H1 (cell line): Measurements from ENCODE around the gene SYT15. TPM values are rescaled to one million over a fixed set of nuclear protein-coding genes. Genes with fewer than 3 reads are reported as not detected.

Experiments
- polyA plus RNA-seq, 7 experiments: library from polyadenylated mRNA; depleted of rRNA in 3 of 7; stranded (reverse) in 5 of 7; unstranded in 2 of 7; fragments of >200 nt in 5 of 7; fragments of 200-250 nt in 2 of 7; gene quantifications; 1 replicate in 5 of 7; 2 replicates in 1 of 7; 4 replicates in 1 of 7; pipeline versions ENCODE4 v1.2.1 to v1.2.3, GENCODE V29; 2011 to 2013; ENCODE audit warnings: missing spikeins in 2 of 7, mixed read lengths in 2 of 7
- total RNA-seq: library from RNA; stranded (reverse); fragmentation: NEBNext Ultra II Directional; extraction: Animal tissue kit (Norgen Biotek cat#: 25700); gene quantifications from 2 replicates; pipeline ENCODE4 v1.2.1, GENCODE V29; 2021
- TF ChIP-seq, protein P1 (sequence below): fragments of 300-600 bp; sonication (generic); IDR thresholded peaks from 2 replicates; pipeline ENCODE4 v1.7.1; 2012; ENCODE audit warnings: low read length, moderate library complexity, mild to moderate bottlenecking, inconsistent platforms; ENCODE audit not compliant: insufficient replicate concordance

SYT15 gene
- total and polyA plus RNA-seq, 2 of the 8 experiments (the other 6 are each of a cell fraction or from before 2014, with no cell fraction given) = 0.39 to 0.61 TPM

DNA sequence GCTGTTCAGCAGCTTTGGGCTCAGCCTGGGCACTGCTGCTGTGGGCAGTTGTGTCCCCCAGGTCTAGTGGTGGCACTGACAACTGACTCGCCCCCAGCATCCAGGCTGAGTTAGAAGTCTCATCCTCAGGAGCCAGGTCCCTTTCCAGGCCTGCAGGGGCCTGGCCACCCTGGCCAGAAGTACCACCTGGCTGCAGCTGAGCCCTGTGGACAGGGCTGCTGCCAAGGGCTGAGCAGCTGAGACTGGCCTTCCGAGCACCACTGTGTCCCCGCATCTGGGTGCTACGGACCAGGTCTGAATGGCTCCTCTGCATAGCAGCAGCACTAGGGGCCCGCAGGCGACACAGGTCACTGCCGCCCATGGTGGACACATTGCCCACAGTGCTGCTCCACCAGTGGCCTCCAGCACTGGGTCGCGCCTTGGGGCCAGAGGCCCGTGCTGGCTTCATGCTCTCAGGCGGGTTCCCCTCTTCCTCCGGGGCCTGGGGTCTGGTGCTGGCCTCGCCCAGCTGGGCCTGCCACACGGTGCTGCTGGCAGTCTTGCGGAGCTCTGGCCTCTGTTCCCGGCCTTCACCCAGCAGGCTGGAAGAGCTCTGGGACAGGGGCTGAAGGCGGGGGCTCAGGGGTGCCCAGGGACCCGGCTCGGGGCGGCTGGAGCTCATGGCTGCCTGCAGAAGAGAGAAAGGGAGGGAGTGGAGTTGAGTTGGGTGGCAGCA lies 28.7 kb upstream of the SYT15 start (continued):
- TF ChIP-seq, protein P1, sequence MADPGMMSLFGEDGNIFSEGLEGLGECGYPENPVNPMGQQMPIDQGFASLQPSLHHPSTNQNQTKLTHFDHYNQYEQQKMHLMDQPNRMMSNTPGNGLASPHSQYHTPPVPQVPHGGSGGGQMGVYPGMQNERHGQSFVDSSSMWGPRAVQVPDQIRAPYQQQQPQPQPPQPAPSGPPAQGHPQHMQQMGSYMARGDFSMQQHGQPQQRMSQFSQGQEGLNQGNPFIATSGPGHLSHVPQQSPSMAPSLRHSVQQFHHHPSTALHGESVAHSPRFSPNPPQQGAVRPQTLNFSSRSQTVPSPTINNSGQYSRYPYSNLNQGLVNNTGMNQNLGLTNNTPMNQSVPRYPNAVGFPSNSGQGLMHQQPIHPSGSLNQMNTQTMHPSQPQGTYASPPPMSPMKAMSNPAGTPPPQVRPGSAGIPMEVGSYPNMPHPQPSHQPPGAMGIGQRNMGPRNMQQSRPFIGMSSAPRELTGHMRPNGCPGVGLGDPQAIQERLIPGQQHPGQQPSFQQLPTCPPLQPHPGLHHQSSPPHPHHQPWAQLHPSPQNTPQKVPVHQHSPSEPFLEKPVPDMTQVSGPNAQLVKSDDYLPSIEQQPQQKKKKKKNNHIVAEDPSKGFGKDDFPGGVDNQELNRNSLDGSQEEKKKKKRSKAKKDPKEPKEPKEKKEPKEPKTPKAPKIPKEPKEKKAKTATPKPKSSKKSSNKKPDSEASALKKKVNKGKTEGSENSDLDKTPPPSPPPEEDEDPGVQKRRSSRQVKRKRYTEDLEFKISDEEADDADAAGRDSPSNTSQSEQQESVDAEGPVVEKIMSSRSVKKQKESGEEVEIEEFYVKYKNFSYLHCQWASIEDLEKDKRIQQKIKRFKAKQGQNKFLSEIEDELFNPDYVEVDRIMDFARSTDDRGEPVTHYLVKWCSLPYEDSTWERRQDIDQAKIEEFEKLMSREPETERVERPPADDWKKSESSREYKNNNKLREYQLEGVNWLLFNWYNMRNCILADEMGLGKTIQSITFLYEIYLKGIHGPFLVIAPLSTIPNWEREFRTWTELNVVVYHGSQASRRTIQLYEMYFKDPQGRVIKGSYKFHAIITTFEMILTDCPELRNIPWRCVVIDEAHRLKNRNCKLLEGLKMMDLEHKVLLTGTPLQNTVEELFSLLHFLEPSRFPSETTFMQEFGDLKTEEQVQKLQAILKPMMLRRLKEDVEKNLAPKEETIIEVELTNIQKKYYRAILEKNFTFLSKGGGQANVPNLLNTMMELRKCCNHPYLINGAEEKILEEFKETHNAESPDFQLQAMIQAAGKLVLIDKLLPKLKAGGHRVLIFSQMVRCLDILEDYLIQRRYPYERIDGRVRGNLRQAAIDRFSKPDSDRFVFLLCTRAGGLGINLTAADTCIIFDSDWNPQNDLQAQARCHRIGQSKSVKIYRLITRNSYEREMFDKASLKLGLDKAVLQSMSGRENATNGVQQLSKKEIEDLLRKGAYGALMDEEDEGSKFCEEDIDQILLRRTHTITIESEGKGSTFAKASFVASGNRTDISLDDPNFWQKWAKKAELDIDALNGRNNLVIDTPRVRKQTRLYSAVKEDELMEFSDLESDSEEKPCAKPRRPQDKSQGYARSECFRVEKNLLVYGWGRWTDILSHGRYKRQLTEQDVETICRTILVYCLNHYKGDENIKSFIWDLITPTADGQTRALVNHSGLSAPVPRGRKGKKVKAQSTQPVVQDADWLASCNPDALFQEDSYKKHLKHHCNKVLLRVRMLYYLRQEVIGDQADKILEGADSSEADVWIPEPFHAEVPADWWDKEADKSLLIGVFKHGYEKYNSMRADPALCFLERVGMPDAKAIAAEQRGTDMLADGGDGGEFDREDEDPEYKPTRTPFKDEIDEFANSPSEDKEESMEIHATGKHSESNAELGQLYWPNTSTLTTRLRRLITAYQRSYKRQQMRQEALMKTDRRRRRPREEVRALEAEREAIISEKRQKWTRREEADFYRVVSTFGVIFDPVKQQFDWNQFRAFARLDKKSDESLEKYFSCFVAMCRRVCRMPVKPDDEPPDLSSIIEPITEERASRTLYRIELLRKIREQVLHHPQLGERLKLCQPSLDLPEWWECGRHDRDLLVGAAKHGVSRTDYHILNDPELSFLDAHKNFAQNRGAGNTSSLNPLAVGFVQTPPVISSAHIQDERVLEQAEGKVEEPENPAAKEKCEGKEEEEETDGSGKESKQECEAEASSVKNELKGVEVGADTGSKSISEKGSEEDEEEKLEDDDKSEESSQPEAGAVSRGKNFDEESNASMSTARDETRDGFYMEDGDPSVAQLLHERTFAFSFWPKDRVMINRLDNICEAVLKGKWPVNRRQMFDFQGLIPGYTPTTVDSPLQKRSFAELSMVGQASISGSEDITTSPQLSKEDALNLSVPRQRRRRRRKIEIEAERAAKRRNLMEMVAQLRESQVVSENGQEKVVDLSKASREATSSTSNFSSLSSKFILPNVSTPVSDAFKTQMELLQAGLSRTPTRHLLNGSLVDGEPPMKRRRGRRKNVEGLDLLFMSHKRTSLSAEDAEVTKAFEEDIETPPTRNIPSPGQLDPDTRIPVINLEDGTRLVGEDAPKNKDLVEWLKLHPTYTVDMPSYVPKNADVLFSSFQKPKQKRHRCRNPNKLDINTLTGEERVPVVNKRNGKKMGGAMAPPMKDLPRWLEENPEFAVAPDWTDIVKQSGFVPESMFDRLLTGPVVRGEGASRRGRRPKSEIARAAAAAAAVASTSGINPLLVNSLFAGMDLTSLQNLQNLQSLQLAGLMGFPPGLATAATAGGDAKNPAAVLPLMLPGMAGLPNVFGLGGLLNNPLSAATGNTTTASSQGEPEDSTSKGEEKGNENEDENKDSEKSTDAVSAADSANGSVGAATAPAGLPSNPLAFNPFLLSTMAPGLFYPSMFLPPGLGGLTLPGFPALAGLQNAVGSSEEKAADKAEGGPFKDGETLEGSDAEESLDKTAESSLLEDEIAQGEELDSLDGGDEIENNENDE = no peak
